ENCODE results near the gene SCNN1A.

DNA sequence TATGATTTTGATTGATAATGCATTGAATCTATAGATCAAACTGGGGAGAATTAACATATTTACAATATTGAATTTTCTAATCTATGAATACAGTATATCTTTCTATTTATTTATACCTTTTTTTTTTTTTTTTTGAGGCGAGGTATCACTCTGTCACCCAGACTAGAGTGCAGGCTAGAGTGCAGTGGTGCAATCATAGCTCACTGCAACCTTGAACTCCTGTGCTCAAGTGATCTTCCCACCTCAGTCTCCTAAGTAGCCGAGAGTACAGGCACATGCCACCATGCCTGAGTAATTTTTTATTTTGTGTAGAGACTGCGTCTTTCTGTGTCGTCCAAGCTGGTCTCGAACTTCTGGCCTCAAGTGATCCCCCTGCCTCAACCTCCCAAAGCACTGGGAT lies 29.0 kb upstream of the SCNN1A start:
- TF ChIP-seq, protein P1, sequence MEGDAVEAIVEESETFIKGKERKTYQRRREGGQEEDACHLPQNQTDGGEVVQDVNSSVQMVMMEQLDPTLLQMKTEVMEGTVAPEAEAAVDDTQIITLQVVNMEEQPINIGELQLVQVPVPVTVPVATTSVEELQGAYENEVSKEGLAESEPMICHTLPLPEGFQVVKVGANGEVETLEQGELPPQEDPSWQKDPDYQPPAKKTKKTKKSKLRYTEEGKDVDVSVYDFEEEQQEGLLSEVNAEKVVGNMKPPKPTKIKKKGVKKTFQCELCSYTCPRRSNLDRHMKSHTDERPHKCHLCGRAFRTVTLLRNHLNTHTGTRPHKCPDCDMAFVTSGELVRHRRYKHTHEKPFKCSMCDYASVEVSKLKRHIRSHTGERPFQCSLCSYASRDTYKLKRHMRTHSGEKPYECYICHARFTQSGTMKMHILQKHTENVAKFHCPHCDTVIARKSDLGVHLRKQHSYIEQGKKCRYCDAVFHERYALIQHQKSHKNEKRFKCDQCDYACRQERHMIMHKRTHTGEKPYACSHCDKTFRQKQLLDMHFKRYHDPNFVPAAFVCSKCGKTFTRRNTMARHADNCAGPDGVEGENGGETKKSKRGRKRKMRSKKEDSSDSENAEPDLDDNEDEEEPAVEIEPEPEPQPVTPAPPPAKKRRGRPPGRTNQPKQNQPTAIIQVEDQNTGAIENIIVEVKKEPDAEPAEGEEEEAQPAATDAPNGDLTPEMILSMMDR (conservative IDR thresholded peaks at IDR 0.05; ENCODE audit: low read length): no peak
- TF ChIP-seq EZH2phosphoT487 (IDR thresholded peaks at IDR 0.05; ENCODE audit: borderline replicate concordance, low read depth, low read length): no peak
